Skeletal muscle cell (primary cell): ENCODE data around the gene PTPRK.

ENCODE experiments used
- DNase-seq: peaks from one replicate; pipeline ENCODE4 v3.0.0-alpha.2; 2010; ENCODE audit warnings: low read depth
- H3K4me3 ChIP-seq: 2 replicates; pipeline ENCODE4 v1.5.1; 2011; ENCODE audit warnings: low read depth, mild to moderate bottlenecking, control low read depth, low read length, moderate library complexity

PTPRK gene

DNA sequence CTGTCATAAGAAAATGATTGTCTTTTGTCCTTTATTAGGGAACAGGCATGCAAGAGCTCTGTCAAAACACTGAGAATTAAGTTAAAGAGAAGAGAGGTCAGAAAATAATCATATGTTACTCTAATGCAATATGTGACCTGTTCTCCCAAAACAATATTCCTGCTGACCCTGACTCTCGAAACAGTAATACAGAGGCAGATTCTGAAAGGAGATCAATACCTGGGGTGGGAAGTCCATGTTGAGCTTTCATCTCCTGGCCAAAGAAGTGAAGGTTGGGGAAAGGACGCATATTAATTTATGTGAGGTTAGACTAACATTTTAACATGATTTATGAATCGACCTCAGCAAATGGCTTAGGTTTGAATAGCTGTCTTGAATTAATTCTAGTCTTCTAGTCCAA lies 243.0 kb downstream of the PTPRK start:
- no peak for DNase-seq
- no peak overlapping the region for H3K4me3 ChIP-seq

- no peak overlapping the region for H3K4me3 ChIP-seq
- DNase-seq: no peak
Measured at GRCh38 chr6:128276311-128276710, 244.1 kb downstream of the PTPRK start.

DNA sequence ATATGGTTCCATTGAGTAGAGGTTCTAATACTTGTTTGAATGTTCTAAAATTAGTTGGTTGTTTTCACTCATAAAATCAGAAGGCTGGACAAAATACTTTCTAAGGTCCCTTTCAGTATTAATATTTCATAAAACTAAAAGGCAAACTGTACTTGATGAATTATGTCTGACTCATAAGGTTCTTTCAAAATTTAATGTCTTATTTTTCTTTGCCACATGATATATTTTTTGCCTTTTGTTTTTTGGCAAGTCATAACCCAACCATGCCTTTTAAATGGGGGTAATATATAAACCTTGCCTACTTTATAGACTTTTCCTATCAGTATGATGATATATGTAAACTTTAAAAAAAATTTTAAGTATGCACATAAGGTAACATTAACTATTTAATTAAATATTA lies 244.7 kb downstream of the PTPRK start:
- no peak overlapping the region for H3K4me3 ChIP-seq
- no peak for DNase-seq

GRCh38 chr6:128275030-128275429 lies 245.4 kb downstream of the PTPRK start:
- H3K4me3 ChIP-seq: no peak overlapping the region
- no peak for DNase-seq

DNA sequence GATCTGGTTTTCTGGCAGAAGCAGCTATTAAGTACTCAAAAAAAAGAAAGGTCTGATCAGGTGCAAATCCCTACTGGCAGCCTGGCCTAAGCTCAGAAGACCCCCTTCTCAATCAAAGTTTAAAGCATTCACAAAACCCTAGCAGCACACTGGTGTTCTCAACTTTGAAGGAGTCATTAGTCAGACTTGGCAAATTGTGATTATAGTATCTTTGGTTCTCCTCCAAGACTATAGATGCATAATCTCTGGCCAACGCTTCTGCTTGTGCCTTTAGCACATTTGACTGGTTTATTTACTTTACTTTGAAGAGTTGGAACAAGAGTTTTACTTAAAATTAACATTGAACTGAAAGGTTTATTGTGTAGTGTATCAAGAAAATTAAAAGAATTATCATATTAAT lies 248.9 kb downstream of the PTPRK start:
- no peak overlapping the region for H3K4me3 ChIP-seq
- peak; percentile 8 for DNase-seq

DNA sequence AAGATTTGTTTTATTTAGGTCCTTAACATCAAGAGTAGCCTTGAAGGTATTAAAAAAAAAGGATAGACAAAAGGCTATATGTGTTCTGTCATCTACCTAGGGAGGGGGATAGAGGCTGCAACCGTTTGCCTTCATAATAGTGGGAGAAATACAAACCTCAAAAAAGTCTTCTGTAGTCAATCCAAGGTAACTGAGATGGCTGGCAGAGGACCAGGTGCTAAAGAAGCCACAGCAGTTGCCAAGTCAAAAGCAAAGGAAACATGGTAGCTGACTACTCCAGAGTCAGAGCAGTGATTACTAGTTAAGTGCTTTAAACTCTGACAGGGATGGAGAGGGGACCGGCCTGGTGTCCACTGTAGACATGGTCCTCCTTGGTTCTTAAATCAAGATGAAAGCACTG lies 249.4 kb downstream of the PTPRK start:
- H3K4me3 ChIP-seq: no peak overlapping the region
- DNase-seq: no peak

- no peak for DNase-seq
- H3K4me3 ChIP-seq: no peak overlapping the region
Measured at GRCh38 chr6:128266946-128267345, 253.5 kb downstream of the PTPRK start.

DNA sequence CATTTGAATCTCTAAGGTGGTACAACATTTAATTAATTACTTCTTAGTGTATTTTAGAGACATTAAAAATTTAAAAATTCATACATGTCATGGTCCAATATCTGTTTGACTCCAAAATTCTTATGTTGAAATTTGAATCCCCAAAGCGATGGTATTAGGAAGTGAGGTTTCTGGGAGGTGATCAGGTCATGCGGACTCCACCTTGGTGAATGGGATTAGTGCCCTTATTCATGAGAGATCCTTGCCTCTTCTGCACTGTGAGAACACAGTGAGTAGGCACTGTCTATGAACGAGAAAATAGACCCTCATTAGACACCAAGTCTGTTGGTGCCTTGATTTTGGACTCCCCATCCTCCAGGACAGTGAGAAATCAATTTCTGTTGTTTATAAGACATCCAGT lies 254.7 kb downstream of the PTPRK start:
- no peak overlapping the region for H3K4me3 ChIP-seq
- DNase-seq: no peak

DNA sequence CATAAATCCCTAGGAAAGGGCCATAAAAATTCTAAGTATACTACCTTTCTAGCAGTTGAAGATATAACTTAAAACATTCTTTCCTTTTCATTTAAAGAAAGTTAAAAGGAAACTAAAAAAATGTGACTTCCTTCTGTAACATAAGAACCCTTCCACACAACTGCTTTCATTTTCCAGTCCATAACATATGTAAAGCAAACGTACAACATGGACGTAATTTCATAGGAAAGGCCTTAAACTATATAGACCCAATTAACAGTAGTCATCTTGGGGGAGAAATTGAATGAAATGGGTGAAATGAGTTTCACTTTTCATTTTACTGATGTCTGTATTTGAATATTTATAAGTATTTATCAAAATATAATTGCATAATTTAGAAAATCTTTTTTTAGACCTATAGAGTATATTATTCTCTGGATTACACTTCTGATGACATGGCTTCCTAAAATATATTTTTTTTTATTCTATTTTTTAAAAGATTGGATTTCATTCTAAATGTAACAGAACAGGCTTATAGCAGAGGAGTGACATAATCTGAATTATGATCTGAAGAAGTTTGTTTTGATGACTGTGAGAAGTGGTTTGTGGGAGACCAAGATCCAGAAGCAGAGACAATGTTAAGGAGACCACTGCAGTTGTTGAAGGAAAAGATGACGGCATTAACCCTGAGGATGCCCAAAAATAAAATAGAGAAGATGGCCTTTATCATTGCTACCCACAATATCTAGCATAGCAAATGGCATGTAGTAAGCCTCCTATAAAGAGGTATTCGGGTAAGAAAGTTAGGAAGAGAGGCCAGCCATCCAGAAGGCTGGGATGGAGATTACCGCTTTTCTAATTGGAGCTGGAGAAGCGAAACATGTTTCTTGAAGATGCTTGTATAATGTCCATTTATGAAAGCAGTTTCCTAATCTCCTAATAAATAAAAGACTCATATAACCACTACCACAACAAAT lies 260.4 kb downstream of the PTPRK start:
- no peak for DNase-seq
- no peak overlapping the region for H3K4me3 ChIP-seq

GRCh38 chr6:128259029-128259724 lies 261.2 kb downstream of the PTPRK start:
- DNase-seq: no peak
- no peak overlapping the region for H3K4me3 ChIP-seq

DNA sequence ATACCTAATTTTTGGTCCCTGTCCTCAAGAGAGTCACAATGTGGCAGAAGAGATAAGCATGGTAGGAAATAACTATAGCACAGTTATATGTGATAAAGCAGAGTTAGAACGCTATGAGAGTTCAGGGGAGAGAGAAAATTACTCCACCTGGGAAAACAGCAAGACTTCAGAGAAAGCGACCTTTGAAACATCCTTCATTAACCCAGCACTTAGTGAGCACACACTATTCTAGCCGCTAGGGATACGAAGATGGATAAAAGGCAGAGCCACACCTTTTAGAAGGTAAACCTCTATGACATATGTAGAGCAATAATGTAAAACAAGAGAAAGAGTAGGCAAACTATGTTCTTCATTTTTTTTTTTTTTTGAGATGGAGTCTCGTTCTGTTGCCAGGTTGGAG lies 264.3 kb downstream of the PTPRK start:
- DNase-seq: no peak
- no peak overlapping the region for H3K4me3 ChIP-seq

DNA sequence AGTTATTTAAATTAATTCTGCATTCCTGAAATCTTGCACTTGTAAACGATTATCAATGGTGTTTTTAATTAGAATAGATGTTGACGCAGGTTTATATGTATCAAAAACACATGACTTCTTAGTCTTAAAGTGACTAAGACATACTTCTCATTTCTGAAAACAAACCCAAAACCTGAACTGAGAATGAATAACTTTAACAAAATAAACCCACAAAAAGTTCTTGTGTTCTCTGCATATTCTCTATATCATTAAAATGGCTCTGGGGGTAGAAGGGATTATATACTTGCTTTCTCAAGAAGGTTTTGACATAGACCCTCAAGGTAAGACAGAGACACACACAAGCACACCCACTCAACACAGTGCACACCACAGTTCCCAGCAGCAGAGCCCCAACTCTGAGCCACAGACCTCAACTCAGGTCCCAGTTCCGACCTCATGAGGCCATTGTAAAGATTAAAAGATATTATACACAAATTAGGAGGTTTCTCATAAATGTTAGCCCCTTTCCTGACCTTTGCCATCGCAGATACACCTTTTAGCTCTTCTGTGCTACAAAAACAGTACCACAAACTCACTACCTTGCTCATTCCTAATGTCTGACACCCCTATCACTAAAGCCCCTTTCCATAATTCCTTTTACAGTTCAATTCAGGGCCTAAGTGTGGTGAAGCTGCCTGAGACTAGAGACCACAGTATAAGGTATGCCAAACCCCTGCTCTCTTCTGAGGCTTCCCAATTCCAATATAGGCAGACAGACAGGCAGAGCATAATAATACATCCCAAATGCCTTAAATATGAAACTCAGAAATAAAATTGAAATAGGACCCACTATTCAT lies 267.8 kb downstream of the PTPRK start:
- H3K4me3 ChIP-seq: no peak overlapping the region
- no peak for DNase-seq

- no peak for DNase-seq
- no peak overlapping the region for H3K4me3 ChIP-seq
Measured at GRCh38 chr6:128251445-128252340, 268.7 kb downstream of the PTPRK start.

GRCh38 chr6:128250370-128251070 lies 269.9 kb downstream of the PTPRK start:
- no peak overlapping the region for H3K4me3 ChIP-seq
- DNase-seq: no peak

DNA sequence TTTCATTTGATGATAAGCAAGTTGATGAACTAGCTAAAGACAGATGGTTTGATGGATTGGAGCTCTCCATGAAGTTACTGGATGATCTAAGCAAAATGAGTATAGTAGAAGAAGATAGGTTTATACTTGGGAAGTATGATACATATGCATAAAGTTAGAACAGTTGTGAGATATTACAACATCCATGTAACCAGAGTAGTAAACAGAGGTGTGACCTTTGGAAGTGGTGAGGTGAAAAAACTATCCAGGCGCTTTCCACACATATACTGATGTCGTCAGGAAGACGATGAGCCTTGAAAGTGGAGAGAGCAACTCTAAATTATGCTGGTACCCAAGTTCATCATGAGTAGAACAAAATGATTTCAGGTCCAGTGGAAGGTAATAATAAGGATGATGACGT lies 271.0 kb downstream of the PTPRK start:
- DNase-seq: no peak
- H3K4me3 ChIP-seq: no peak overlapping the region

- H3K4me3 ChIP-seq: no peak overlapping the region
- no peak for DNase-seq
Measured at GRCh38 chr6:128246472-128247260, 273.7 kb downstream of the PTPRK start.

- no peak for DNase-seq
- no peak overlapping the region for H3K4me3 ChIP-seq
Measured at GRCh38 chr6:128244751-128245405, 275.5 kb downstream of the PTPRK start.
